Glutamatergic neuron (in vitro differentiated cells): ENCODE data around the gene VSIG10. TPM values are rescaled to one million over a fixed set of nuclear protein-coding genes. Genes with fewer than 3 reads are reported as not detected.

Source experiments
- DNase-seq: peaks from one replicate; pipeline ENCODE4 v3.0.0; 2022
- H3K27ac Mint-ChIP-seq: one replicate; pipeline ENCODE4 v1.8.0; 2020; ENCODE audit warnings: mild to moderate bottlenecking, mixed read lengths, inconsistent platforms; ENCODE audit not compliant: unreplicated experiment
- H3K27me3 Mint-ChIP-seq: one replicate; pipeline ENCODE4 v1.8.0; 2020; ENCODE audit warnings: mild to moderate bottlenecking, moderate library complexity, mixed read lengths, inconsistent platforms; ENCODE audit not compliant: unreplicated experiment
- H3K36me3 Mint-ChIP-seq: one replicate; pipeline ENCODE4 v1.8.0; 2020; ENCODE audit warnings: mild to moderate bottlenecking, mixed read lengths, inconsistent platforms; ENCODE audit not compliant: unreplicated experiment
- H3K4me1 Mint-ChIP-seq: one replicate; pipeline ENCODE4 v1.8.0; 2020; ENCODE audit warnings: mild to moderate bottlenecking, low read depth, mixed read lengths, inconsistent platforms; ENCODE audit not compliant: unreplicated experiment
- H3K4me3 Mint-ChIP-seq: one replicate; pipeline ENCODE4 v1.8.0; 2020; ENCODE audit warnings: mild to moderate bottlenecking, mixed read lengths, inconsistent platforms; ENCODE audit not compliant: unreplicated experiment
- H3K9me3 Mint-ChIP-seq: one replicate; pipeline ENCODE4 v1.8.0; 2020; ENCODE audit warnings: mild to moderate bottlenecking, moderate library complexity, mixed read lengths, inconsistent platforms; ENCODE audit not compliant: unreplicated experiment
- total RNA-seq: library from RNA; stranded (reverse); fragmentation: NEBNext Ultra II Directional; extraction: Animal tissue kit (Norgen Biotek cat#: 25700); gene quantifications from one replicate; pipeline ENCODE4 v1.2.1, GENCODE V29; 2021; ENCODE audit not compliant: unreplicated experiment
- TF ChIP-seq, protein P1 (sequence below): fragments of 200-600 bp; sonication (generic); IDR thresholded peaks from one replicate; pipeline ENCODE4 v1.5.0; 2021; ENCODE audit not compliant: partially characterized antibody, unreplicated experiment

The VSIG10 gene
- total RNA-seq, 1 donor from 2014 or later, result 13.3 TPM

GRCh38 chr12:118017926-118018325 lies 85.9 kb downstream of the VSIG10 start:
- H3K27ac Mint-ChIP-seq, result peak overlapping the region; percentile 7
- TF ChIP-seq, protein P1, sequence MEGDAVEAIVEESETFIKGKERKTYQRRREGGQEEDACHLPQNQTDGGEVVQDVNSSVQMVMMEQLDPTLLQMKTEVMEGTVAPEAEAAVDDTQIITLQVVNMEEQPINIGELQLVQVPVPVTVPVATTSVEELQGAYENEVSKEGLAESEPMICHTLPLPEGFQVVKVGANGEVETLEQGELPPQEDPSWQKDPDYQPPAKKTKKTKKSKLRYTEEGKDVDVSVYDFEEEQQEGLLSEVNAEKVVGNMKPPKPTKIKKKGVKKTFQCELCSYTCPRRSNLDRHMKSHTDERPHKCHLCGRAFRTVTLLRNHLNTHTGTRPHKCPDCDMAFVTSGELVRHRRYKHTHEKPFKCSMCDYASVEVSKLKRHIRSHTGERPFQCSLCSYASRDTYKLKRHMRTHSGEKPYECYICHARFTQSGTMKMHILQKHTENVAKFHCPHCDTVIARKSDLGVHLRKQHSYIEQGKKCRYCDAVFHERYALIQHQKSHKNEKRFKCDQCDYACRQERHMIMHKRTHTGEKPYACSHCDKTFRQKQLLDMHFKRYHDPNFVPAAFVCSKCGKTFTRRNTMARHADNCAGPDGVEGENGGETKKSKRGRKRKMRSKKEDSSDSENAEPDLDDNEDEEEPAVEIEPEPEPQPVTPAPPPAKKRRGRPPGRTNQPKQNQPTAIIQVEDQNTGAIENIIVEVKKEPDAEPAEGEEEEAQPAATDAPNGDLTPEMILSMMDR, result no peak

GRCh38 chr12:118016424-118017264 lies 87.2 kb downstream of the VSIG10 start, which contains the start of gene RFC5:
TSS of gene RFC5 (plus strand) at chr12:118016703. CDS start at chr12:118016828, 125 bp downstream.
- H3K27me3 Mint-ChIP-seq, result no peaks in the 10 kb centered on the region
- H3K27ac Mint-ChIP-seq, result peak within 1 kb of the TSS; percentile 8
- no peaks in the 10 kb centered on the region for H3K36me3 Mint-ChIP-seq
- peak within 1 kb of the TSS; percentile 86 for H3K4me3 Mint-ChIP-seq
- peak; percentile 100 for DNase-seq
- H3K9me3 Mint-ChIP-seq, result peaks cover 2% of the 10 kb centered on the region
- TF ChIP-seq, protein P1, result no peak
- H3K4me1 Mint-ChIP-seq, result no peaks in the 10 kb centered on the region

More at GRCh38 chr12:118017926-118018325, 85.9 kb downstream of the VSIG10 start:
- Mint-ChIP-seq H3K4me3 (peak overlapping the region; percentile 82), H3K27me3 (no peaks in the 10 kb centered on the region), H3K4me1 (no peaks in the 10 kb centered on the region), H3K9me3 (peaks cover 2% of the 10 kb centered on the region), H3K36me3 (no peaks in the 10 kb centered on the region)
- DNase-seq, result no peak

GRCh38 chr12:118015944-118016343 lies 87.9 kb downstream of the VSIG10 start:
- no peak for DNase-seq
- TF ChIP-seq, protein P1, result no peak
- peak overlapping the region; percentile 86 for H3K4me3 Mint-ChIP-seq
- no peaks in the 10 kb centered on the region for H3K36me3 Mint-ChIP-seq
- H3K4me1 Mint-ChIP-seq, result no peaks in the 10 kb centered on the region
- H3K9me3 Mint-ChIP-seq, result peaks cover 2% of the 10 kb centered on the region
- H3K27ac Mint-ChIP-seq, result no peak overlapping the region
- no peaks in the 10 kb centered on the region for H3K27me3 Mint-ChIP-seq

- no peak overlapping the region for H3K4me3 Mint-ChIP-seq
Observed at GRCh38 chr12:118015306-118015705, 88.5 kb downstream of the VSIG10 start.

More at GRCh38 chr12:118015306-118015705, 88.5 kb downstream of the VSIG10 start:
- no peaks in the 10 kb centered on the region for H3K36me3 Mint-ChIP-seq
- no peak for DNase-seq
- H3K9me3 Mint-ChIP-seq, result peaks cover 2% of the 10 kb centered on the region
- H3K4me1 Mint-ChIP-seq, result no peaks in the 10 kb centered on the region
- TF ChIP-seq, protein P1, result no peak
- H3K27ac Mint-ChIP-seq, result no peak overlapping the region
- no peaks in the 10 kb centered on the region for H3K27me3 Mint-ChIP-seq

Other genes starting within 250 kb of the VSIG10 start
- 0.47 TPM for gene KSR2, start 135.0 kb downstream of the VSIG10 start, total RNA-seq
- 8.4 TPM for gene RFC5, start 87.3 kb downstream of the VSIG10 start, total RNA-seq
- 76.4 TPM for gene WSB2, start 42.8 kb downstream of the VSIG10 start, total RNA-seq
- gene PEBP1, start 32.1 kb upstream of the VSIG10 start, total RNA-seq, result 224 TPM